Activated CD4-positive, alpha-beta T cell treated with anti-CD3 and anti-CD28 coated beads for 36 hours (primary cell): Measurements from ENCODE around the gene CACNA1I. TPM values are rescaled to one million over a fixed set of nuclear protein-coding genes. Genes with fewer than 3 reads are reported as not detected.
A peak's percentile ranks its signal among the peaks of the same experiment; 100 is the strongest.

Experiments
- ATAC-seq: fragments of 200-7000 bp; cut with Tn5 transposase; one replicate; pipeline ENCODE4 v1.10.0; 2021; ENCODE audit warnings: mild to moderate bottlenecking, moderate library complexity
- CTCF ChIA-PET: fragments of 350-600 bp; sonication (Branson Sonifier 250); formaldehyde crosslinking; loops from one replicate; lab custom pipeline; 2021; ENCODE audit warnings: antibody characterized with exemption; lab: Charles Lee
- POLR2A ChIA-PET: fragments of 350-600 bp; sonication (Branson Sonifier 250); formaldehyde crosslinking; loops from one replicate; lab custom pipeline; 2021; ENCODE audit warnings: antibody characterized with exemption, inconsistent platforms; lab: Charles Lee
- DNase-seq: peaks from one replicate; pipeline ENCODE4 v3.0.0-alpha.2; 2020
- H3K27ac Mint-ChIP-seq: one replicate; pipeline ENCODE4 v1.8.0; 2021; ENCODE audit warnings: mixed read lengths
- H3K27me3 Mint-ChIP-seq: one replicate; pipeline ENCODE4 v1.8.0; 2021; ENCODE audit warnings: mixed read lengths
- H3K36me3 Mint-ChIP-seq: one replicate; pipeline ENCODE4 v1.8.0; 2021; ENCODE audit warnings: low read depth, mixed read lengths
- H3K4me1 Mint-ChIP-seq: one replicate; pipeline ENCODE4 v1.8.0; 2021; ENCODE audit warnings: mixed read lengths
- H3K4me3 Mint-ChIP-seq: one replicate; pipeline ENCODE4 v1.8.0; 2021; ENCODE audit warnings: mild to moderate bottlenecking, moderate library complexity, mixed read lengths
- H3K9me3 Mint-ChIP-seq: one replicate; pipeline ENCODE4 v1.8.0; 2021; ENCODE audit warnings: low read depth, mixed read lengths
- intact Hi-C, 2 experiments: fragments of 100-400 bp; cut with DNase I in 1 of 2; cut with micrococcal nuclease in 1 of 2; formaldehyde crosslinking; loops; one replicate each; pipeline versions ENCODE4 v1.14.2 to v1.15.1; 2022 to 2024; cut with DNase I, micrococcal nuclease
- total RNA-seq, 2 experiments: library from RNA; stranded (reverse); gene quantifications; one replicate each; pipeline ENCODE4 v1.2.3, GENCODE V29; 2021

CACNA1I gene
- total RNA-seq, 2 experiments from 2014 or later, result 0.37 to 0.39 TPM

- POLR2A ChIA-PET, result no interaction called here
Observed at GRCh38 chr22:39600491-39601179, 30.1 kb downstream of the CACNA1I start.

GRCh38 chr22:39601180-39601535 is 30.6 kb downstream of the CACNA1I start:
- Mint-ChIP-seq H3K4me1 (peaks cover 28% of the 10 kb centered on the region), H3K4me3 (no peak overlapping the region), H3K36me3 (no peaks in the 10 kb centered on the region), H3K9me3 (peaks cover 7% of the 10 kb centered on the region), H3K27ac (no peak overlapping the region), H3K27me3 (no peaks in the 10 kb centered on the region)
- intact Hi-C loops, result no loop called here
- DNase-seq (no peak), ATAC-seq (no peak)
- ChIA-PET CTCF (interaction anchor here (0.7 kb wide), 1 partner anchor 10 kb away, joined by 3 read pairs; no protein-coding TSS in a partner anchor), POLR2A (no interaction called here)

More at GRCh38 chr22:39600491-39601179, 30.1 kb downstream of the CACNA1I start:
- Mint-ChIP-seq H3K27me3 (peaks cover 3% of the 10 kb centered on the region), H3K27ac (no peak overlapping the region), H3K4me3 (no peak overlapping the region), H3K36me3 (no peaks in the 10 kb centered on the region), H3K9me3 (peaks cover 7% of the 10 kb centered on the region), H3K4me1 (peaks cover 30% of the 10 kb centered on the region)
- ATAC-seq (no peak), DNase-seq (no peak)
- CTCF ChIA-PET, result interaction anchor here (0.7 kb wide), 1 partner anchor 11 kb away, joined by 3 read pairs; no protein-coding TSS in a partner anchor
- intact Hi-C loops, result no loop called here

GRCh38 chr22:39603345-39603744 is 32.8 kb downstream of the CACNA1I start:
- no peaks in the 10 kb centered on the region for H3K27me3 Mint-ChIP-seq
- intact Hi-C loops, result no loop called here
- peaks cover 7% of the 10 kb centered on the region for H3K9me3 Mint-ChIP-seq
- ATAC-seq, result no peak
- H3K4me3 Mint-ChIP-seq, result no peak overlapping the region
- CTCF ChIA-PET, result interaction anchor here (0.7 kb wide), 1 partner anchor 41 kb away, joined by 3 read pairs; no protein-coding TSS in a partner anchor
- no peak overlapping the region for H3K27ac Mint-ChIP-seq
- no peak for DNase-seq
- H3K36me3 Mint-ChIP-seq, result no peaks in the 10 kb centered on the region
- POLR2A ChIA-PET, result no interaction called here
- peaks cover 26% of the 10 kb centered on the region for H3K4me1 Mint-ChIP-seq

DNA sequence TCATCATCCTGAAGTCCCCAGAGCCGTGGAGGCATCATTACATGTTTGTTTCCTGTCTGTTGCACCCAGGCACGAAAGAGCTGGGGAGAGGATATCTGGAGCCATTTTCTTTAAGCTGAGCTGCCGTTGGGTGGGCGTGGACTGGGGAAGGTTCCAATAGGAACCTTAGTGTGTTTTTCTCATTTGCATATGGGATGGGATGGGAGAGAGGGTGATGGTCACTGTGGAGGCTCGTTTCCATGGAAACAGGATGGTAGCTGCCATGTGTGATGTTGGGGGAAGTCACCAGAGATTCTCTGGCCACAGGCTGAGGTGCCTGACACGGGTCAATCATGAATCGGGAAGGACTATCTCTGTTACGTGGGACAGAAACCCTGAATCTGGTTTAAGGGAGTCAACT is 39.7 kb downstream of the CACNA1I start:
- ATAC-seq, result no peak
- H3K4me3 Mint-ChIP-seq, result no peak overlapping the region
- DNase-seq, result no peak
- ChIA-PET CTCF (no interaction called here), POLR2A (no interaction called here)
- H3K9me3 Mint-ChIP-seq, result peaks cover 5% of the 10 kb centered on the region
- H3K27ac Mint-ChIP-seq, result no peak overlapping the region
- H3K4me1 Mint-ChIP-seq, result peaks cover 11% of the 10 kb centered on the region
- H3K36me3 Mint-ChIP-seq, result no peaks in the 10 kb centered on the region
- intact Hi-C loops, result no loop called here
- no peaks in the 10 kb centered on the region for H3K27me3 Mint-ChIP-seq

DNA sequence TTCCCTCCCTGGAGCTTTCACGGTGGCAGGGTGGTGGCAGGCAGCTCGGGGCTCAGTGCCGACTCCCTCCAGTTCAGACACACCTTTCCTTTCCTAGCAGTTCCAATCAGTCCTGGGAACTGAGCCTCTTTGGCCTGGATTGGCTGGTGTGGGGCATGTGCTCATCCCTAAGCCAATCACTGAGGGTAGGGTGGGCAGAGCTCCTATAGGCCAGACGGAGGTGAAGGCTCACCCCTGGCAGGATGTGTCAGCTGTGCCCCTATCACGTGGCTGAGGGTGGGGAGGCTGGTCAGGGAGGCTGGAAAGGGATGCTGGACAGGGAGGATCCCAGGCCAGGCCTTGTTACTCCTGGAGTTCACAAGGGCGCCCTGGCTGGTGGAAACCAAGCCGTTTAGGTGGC is 40.2 kb downstream of the CACNA1I start:
- CTCF ChIA-PET, result interaction anchor here (0.7 to 1.2 kb wide), 2 partner anchors 76 to 390 kb away, joined by 3 read pairs; no protein-coding TSS in a partner anchor
- DNase-seq (no peak), ATAC-seq (no peak)
- Mint-ChIP-seq H3K27ac (no peak overlapping the region), H3K27me3 (no peaks in the 10 kb centered on the region), H3K36me3 (no peaks in the 10 kb centered on the region), H3K4me3 (no peak overlapping the region), H3K9me3 (peaks cover 5% of the 10 kb centered on the region), H3K4me1 (peaks cover 12% of the 10 kb centered on the region)
- intact Hi-C loops, result no loop called here
- POLR2A ChIA-PET, result no interaction called here

DNA sequence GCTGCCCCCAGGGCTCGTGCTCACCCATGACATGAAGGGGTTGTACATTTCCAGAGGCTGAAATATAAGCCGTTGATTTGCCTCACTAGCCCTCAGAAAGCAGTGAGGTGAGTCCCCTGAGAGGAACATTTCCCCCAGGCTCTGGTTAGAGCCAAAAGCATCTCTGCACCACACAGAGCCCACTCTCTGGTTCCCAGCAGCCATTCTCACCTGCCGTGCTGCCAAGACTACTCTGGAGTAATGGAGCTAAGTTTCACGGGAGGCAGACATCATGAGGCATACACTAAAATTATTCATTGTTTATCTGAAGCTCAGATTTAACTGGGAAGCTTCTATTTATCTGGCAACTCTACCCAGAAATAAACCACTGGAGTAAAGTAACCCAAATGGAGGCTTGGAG is 40.8 kb downstream of the CACNA1I start:
- ATAC-seq (no peak), DNase-seq (no peak)
- Mint-ChIP-seq H3K36me3 (no peaks in the 10 kb centered on the region), H3K27ac (no peak overlapping the region), H3K27me3 (no peaks in the 10 kb centered on the region), H3K4me1 (peaks cover 13% of the 10 kb centered on the region), H3K4me3 (no peak overlapping the region), H3K9me3 (peaks cover 5% of the 10 kb centered on the region)
- CTCF ChIA-PET, result interaction anchor here (0.5 to 1.2 kb wide), 3 partner anchors 11 to 390 kb away, joined by 3 read pairs; no protein-coding TSS in a partner anchor
- POLR2A ChIA-PET, result no interaction called here
- intact Hi-C loops, result no loop called here

- peaks cover 5% of the 10 kb centered on the region for H3K9me3 Mint-ChIP-seq
- peaks cover 3% of the 10 kb centered on the region for H3K27me3 Mint-ChIP-seq
- CTCF ChIA-PET, result interaction anchor here (0.6 to 1.3 kb wide), 8 partner anchors 9 to 368 kb away, joined by 3 to 4 read pairs (median 3); no protein-coding TSS in a partner anchor
- H3K36me3 Mint-ChIP-seq, result no peaks in the 10 kb centered on the region
- peak overlapping the region; percentile 67 for H3K27ac Mint-ChIP-seq
- POLR2A ChIA-PET, result interaction anchor here (0.6 to 1.1 kb wide), 3 partner anchors 97 to 316 kb away, joined by 3 to 6 read pairs (median 3); no protein-coding TSS in a partner anchor
- peaks cover 24% of the 10 kb centered on the region for H3K4me1 Mint-ChIP-seq
- peak; percentile 67 for ATAC-seq
- intact Hi-C loops, result no loop called here
- DNase-seq, result peak; percentile 57
- no peak overlapping the region for H3K4me3 Mint-ChIP-seq
Observed at GRCh38 chr22:39612811-39613548, 42.4 kb downstream of the CACNA1I start.

DNA sequence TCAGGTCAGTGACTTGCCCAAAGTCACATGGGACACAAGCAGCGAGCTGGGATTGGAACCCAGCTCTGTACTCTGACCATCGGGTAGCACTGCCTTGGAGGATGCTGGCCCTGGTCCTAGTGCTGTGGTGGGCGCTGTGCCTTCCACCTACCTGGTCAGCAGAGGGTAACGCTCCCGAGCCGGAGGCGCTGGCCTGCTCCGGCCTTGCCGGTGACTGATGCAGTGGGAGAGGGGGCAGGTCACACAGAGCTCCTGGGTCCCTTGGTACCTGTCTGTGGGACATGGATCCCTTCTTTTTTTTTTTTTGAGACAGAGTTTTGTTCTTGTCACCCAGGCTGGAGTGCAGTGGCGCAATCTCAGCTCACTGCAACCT is 43.0 kb downstream of the CACNA1I start:
- Mint-ChIP-seq H3K4me3 (no peak overlapping the region), H3K4me1 (peaks cover 29% of the 10 kb centered on the region), H3K27me3 (peaks cover 5% of the 10 kb centered on the region), H3K9me3 (peaks cover 5% of the 10 kb centered on the region), H3K27ac (peak overlapping the region; percentile 8), H3K36me3 (no peaks in the 10 kb centered on the region)
- no peak for DNase-seq
- CTCF ChIA-PET, result interaction anchor here (0.8 to 1.3 kb wide), 3 partner anchors 12 to 242 kb away, joined by 3 read pairs; no protein-coding TSS in a partner anchor
- POLR2A ChIA-PET, result interaction anchor here (0.6 to 1.1 kb wide), 2 partner anchors 98 to 227 kb away, joined by 3 to 6 read pairs; no protein-coding TSS in a partner anchor
- intact Hi-C loops, result no loop called here
- ATAC-seq, result no peak

- DNase-seq (no peak), ATAC-seq (no peak)
- ChIA-PET CTCF (interaction anchor here (0.6 to 1.0 kb wide), 3 partner anchors 121 to 361 kb away, joined by 3 to 4 read pairs (median 3); no protein-coding TSS in a partner anchor), POLR2A (no interaction called here)
- no peaks in the 10 kb centered on the region for H3K36me3 Mint-ChIP-seq
- peaks cover 5% of the 10 kb centered on the region for H3K27me3 Mint-ChIP-seq
- peaks cover 29% of the 10 kb centered on the region for H3K4me1 Mint-ChIP-seq
- peaks cover 5% of the 10 kb centered on the region for H3K9me3 Mint-ChIP-seq
- intact Hi-C loops, result no loop called here
- H3K27ac Mint-ChIP-seq, result no peak overlapping the region
- H3K4me3 Mint-ChIP-seq, result no peak overlapping the region
Observed at GRCh38 chr22:39614442-39614841, 43.9 kb downstream of the CACNA1I start.

DNA sequence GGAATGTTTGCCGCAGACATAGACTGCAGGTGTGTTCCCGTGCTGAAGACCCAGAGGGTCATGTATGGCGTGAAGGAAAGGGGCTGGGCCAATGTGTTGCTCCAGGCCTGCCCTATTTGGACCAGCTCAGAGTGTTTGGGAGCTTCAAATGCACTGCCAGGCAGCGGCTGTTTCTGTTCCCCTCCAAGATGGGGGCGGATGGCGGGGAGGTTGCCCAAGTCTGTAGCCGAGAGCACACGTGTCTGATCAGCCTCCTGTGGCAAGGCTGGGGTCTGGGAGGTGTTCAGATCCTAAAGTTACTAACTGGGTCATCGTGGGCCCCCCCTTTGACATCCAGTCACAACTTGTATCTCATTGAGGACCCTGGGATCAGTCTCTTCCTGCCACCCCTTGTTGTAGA is 45.5 kb downstream of the CACNA1I start:
- CTCF ChIA-PET, result no interaction called here
- Mint-ChIP-seq H3K27me3 (peaks cover 5% of the 10 kb centered on the region), H3K9me3 (peaks cover 5% of the 10 kb centered on the region), H3K36me3 (no peaks in the 10 kb centered on the region), H3K4me1 (peaks cover 33% of the 10 kb centered on the region), H3K27ac (no peak overlapping the region), H3K4me3 (no peak overlapping the region)
- POLR2A ChIA-PET, result interaction anchor here (0.7 kb wide), 1 partner anchor 64 kb away, joined by 3 read pairs; no protein-coding TSS in a partner anchor
- ATAC-seq, result no peak
- intact Hi-C loops, result no loop called here
- DNase-seq, result no peak

DNA sequence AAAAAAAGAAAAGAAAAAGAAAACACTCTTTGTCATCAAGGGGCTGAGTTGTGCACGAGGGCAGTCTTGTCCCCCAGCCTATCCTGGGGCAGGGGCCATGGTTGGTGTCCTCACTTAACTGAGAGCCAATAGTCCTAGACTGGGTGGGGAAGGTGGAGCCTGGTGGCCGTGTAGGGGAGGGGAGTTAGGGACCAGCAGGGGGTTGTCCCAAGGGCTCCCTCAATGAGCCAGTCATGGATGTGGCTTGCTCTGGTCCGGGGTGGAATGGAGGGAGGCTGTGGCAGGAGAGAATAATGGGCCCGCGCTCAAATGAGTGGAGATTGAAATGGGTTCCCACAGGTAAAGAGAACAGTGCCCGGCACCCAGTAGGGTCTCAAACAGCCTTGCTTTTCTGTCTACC is 46.2 kb downstream of the CACNA1I start:
- ChIA-PET CTCF (interaction anchor here (0.8 to 1.1 kb wide), 2 partner anchors 82 to 408 kb away, joined by 3 to 6 read pairs; no protein-coding TSS in a partner anchor), POLR2A (interaction anchor here (0.6 to 0.7 kb wide), 2 partner anchors 30 to 64 kb away, joined by 3 read pairs; no protein-coding TSS in a partner anchor)
- peaks cover 4% of the 10 kb centered on the region for H3K9me3 Mint-ChIP-seq
- peaks cover 5% of the 10 kb centered on the region for H3K27me3 Mint-ChIP-seq
- ATAC-seq, result no peak
- H3K36me3 Mint-ChIP-seq, result no peaks in the 10 kb centered on the region
- intact Hi-C loops, result no loop called here
- peaks cover 35% of the 10 kb centered on the region for H3K4me1 Mint-ChIP-seq
- H3K4me3 Mint-ChIP-seq, result no peak overlapping the region
- no peak overlapping the region for H3K27ac Mint-ChIP-seq
- no peak for DNase-seq
